NCI-H2107 treated with DMSO at 0.1 percent for 48 hours (cell line): Measurements from ENCODE around the gene RIT2.

ENCODE experiments used
- DNase-seq: peaks from one replicate; lab custom pipeline; 2025; ENCODE audit not compliant: unreplicated experiment; lab: John Stamatoyannopoulos, UW

Gene RIT2

GRCh38 chr18:42936289-42936688, 179.2 kb downstream of the RIT2 start:
- DNase-seq, result no peak

DNA sequence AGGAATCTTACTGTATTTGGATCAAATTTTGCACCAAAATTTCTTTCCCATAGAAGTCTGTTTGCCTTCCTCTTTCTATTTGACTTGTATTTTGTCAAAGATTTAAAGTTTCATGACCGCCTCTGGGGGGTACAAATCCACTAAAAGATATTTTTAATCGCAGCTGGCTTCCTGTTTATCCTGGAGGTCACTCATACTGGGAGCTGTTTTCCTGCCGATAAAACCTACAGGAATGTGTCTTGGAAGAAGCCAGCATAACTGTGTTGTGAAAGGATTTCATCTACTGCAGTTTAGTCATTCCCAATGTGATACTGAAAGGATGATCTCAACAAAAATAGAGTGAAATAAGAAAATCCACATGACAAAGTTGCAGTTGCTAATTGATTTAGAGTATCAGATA, 184.0 kb downstream of the RIT2 start:
- DNase-seq, result no peak

GRCh38 chr18:42929857-42930256, 185.6 kb downstream of the RIT2 start:
- DNase-seq, result peak; percentile 71

GRCh38 chr18:42929181-42929580, 186.3 kb downstream of the RIT2 start:
- no peak for DNase-seq

GRCh38 chr18:42925036-42925435, 190.4 kb downstream of the RIT2 start:
- no peak for DNase-seq

- no peak for DNase-seq
These were observed 193.1 kb downstream of the RIT2 start for GRCh38 chr18:42922363-42922762.

DNA sequence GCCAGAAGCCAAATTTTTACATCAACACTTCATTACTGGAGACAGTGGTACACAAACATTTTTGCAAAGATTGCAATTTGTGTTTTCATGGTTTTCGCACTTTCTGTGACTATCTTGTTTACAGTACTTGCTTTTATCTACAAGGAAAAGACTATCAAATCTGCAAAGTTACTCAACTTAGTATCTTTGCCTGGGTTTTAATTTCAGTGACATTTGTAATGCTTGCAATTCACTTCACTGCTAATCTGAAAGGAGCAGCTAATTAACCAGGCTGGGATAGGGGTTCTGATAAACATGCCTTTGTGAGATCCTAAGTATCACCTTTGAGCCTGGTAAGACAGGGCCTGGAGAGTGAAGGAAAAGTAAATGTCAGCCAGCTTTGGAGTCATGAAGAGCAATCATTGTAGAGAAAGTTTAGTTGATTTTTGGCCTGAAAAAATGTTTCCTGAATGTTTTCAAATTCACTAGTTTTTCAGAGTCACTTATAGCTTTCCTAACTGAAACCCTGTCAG, 194.2 kb downstream of the RIT2 start:
- no peak for DNase-seq

- DNase-seq, result no peak
These were observed 194.9 kb downstream of the RIT2 start for GRCh38 chr18:42920621-42921020.

DNA sequence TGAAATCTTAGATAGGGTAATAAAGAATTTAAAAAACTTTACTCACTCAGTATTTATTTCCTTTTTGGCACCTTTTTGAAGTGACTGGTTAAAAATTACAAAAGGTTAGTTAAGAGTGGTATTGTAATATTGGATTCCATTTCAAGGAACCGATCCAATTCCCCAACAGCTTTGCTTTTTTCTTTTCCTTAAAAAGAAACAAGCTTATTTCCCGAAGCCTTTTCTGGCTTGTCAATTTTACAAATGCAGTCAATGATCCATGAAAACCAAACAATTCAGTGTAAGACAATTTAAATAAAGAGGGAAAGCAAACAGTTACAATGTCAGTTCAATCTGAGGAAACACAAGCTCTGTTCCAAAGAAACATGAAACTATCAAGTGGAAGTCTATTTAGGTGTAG, 200.2 kb downstream of the RIT2 start:
- DNase-seq, result peak; percentile 96

- no peak for DNase-seq
These were observed 201.0 kb downstream of the RIT2 start for GRCh38 chr18:42914476-42914875.

DNA sequence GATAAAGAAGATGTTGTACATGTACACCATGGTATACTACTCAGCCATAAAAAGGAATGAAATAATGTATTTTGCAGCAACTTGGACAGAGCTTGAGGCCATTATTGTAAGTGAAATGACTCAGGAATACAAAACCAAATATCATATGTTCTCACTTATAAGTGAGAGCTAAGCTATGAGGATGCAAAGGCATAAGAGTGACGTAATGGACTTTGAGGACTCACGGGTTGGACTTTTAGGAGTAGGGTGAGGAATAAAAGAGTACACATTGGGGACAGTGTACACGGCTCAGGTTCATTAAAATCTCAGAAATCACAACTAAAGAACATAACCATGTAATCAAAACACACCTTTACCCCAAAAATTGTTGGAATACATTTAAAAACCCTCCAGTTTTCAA, 206.4 kb downstream of the RIT2 start:
- no peak for DNase-seq

DNA sequence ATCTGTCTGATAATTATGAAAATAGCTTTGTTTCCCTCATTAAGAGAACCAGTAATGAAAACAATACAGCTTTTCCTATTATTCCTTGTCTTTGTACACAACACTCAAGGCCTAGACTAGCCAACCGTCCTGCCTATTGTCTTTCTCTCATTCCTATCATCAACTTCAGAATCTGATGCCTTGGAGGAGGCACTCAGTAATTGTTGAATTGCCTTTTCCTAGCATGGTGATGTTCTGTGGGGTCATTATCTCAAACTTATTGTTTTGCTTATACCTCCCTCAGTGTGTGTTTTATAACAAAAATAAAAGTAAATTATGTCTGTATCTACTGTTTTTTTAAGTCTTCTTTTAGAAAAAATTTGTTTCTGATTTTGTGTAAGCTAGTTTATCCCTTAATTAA, 208.7 kb downstream of the RIT2 start:
- DNase-seq, result no peak

DNA sequence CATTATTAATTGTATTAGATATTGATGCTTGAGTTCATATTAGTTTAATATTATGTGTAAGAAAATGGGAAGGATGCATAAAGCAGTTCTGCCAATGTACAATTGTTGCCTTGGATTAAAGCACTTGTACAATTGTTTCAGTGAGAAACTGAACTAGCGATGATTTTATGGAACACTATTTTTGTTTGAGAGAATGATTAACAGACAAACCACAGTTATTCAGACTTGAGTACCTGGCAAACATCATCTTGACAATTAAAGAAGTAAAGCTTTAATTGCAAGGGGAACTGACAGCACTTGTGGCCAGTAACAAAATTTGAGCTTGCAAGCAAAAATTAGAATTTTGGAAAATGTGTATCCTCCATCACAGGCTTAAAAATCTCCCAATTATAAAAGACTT, 214.3 kb downstream of the RIT2 start:
- DNase-seq, result no peak

DNA sequence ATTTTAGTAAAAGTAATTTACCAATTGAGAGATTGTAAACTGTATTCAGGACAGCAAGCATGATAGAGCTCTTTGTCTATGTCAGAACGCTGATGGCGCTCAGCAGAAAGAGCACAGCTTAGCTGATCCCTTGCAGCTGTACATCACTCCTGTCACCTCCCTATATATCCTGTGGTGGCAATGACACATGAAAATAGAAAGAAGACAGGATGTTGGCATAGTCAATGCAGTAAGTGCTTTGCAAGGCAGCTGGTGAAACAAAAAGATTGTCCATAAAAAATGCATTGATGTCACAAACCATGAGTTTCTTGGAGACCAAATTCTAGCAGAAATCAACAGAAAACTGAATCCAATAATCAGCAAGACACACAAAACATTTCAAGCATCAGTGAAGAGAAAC, 221.5 kb downstream of the RIT2 start:
- no peak for DNase-seq

- no peak for DNase-seq
These were observed 223.3 kb downstream of the RIT2 start for GRCh38 chr18:42892181-42892580.

- no peak for DNase-seq
These were observed 223.8 kb downstream of the RIT2 start for GRCh38 chr18:42891705-42892104.

DNA sequence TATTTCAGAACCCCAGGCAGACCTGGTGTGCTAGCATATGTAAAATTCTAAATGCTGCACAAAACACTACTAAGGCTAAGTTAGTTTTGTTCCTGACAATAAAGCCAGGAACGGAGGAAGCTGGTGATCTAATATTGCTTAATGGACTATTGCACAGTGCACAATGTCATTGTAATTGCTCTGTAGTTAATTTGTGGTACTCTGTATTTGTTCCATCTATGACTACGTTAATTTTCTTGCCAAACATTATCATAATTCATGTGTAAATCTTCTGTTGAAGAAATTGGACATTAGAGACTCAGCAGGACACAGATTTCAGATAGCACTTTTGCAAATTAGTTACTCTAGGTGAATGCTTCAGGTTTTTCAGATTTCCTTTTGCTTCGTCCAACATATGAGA, 232.3 kb downstream of the RIT2 start:
- DNase-seq, result no peak

DNA sequence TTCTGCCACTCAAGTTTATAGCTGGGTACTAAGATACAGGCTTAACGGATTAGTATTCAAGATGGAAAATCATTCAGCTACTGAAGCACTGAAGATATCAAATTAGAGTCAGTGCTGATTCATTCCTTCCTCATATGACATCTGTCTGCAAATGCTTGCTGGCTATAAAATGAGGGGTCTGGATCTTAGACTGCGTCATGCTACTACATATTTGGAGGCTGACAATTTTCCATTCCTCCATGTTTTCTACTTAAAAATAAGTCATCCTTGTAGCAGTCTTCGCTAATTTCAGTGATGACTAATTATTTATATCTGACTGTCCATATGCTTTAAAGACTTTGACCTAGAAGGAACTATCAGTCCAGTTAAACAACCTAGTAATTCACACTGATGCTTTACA, 233.4 kb downstream of the RIT2 start:
- DNase-seq, result no peak

GRCh38 chr18:42872838-42873237, 242.6 kb downstream of the RIT2 start:
- DNase-seq, result no peak

GRCh38 chr18:42864876-42865275, 250.6 kb downstream of the RIT2 start:
- no peak for DNase-seq

GRCh38 chr18:42861271-42861670, 254.2 kb downstream of the RIT2 start:
- DNase-seq, result no peak

GRCh38 chr18:42860548-42860947, 254.9 kb downstream of the RIT2 start:
- no peak for DNase-seq

- no peak for DNase-seq
These were observed 255.5 kb downstream of the RIT2 start for GRCh38 chr18:42860011-42860410.

GRCh38 chr18:42854558-42854957, 260.9 kb downstream of the RIT2 start:
- no peak for DNase-seq
